HG02623 (cell line): Measurements from ENCODE around the gene DGUOK.
A peak's percentile ranks its signal among the peaks of the same experiment; 100 is the strongest.

Experiments used
- ATAC-seq: cut with Tn5 transposase; IDR thresholded peaks from one replicate; pipeline ENCODE4 v1.9.1; 2021; ENCODE audit warnings: moderate library complexity; ENCODE audit not compliant: unreplicated experiment

DGUOK gene

GRCh38 chr2:73977466-73977865 lies 50.8 kb downstream of the DGUOK start:
- no peak for ATAC-seq

DNA sequence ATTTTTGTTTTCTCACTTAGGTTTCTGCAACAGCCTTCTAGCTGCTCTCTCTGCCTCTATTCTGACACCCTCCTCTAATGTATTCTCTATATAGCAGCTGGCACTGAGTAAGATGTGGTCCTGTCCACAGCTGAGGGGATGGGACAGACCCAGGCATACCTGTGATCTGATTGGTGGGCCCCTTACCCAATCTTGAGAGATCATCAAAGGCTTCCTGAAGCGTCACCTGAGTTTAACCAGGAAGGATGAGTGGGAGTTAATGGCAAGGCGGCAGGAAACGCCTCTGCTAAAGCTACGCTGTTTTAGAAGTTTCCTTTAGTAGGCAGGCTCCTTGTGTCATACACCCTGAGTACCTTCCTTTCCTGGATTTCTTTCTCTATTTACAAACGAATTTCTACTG lies 52.3 kb downstream of the DGUOK start:
- ATAC-seq: no peak

GRCh38 chr2:73979686-73980085 lies 53.0 kb downstream of the DGUOK start:
- ATAC-seq: no peak

- no peak for ATAC-seq
Measured at GRCh38 chr2:73980566-73980965, 53.9 kb downstream of the DGUOK start.

DNA sequence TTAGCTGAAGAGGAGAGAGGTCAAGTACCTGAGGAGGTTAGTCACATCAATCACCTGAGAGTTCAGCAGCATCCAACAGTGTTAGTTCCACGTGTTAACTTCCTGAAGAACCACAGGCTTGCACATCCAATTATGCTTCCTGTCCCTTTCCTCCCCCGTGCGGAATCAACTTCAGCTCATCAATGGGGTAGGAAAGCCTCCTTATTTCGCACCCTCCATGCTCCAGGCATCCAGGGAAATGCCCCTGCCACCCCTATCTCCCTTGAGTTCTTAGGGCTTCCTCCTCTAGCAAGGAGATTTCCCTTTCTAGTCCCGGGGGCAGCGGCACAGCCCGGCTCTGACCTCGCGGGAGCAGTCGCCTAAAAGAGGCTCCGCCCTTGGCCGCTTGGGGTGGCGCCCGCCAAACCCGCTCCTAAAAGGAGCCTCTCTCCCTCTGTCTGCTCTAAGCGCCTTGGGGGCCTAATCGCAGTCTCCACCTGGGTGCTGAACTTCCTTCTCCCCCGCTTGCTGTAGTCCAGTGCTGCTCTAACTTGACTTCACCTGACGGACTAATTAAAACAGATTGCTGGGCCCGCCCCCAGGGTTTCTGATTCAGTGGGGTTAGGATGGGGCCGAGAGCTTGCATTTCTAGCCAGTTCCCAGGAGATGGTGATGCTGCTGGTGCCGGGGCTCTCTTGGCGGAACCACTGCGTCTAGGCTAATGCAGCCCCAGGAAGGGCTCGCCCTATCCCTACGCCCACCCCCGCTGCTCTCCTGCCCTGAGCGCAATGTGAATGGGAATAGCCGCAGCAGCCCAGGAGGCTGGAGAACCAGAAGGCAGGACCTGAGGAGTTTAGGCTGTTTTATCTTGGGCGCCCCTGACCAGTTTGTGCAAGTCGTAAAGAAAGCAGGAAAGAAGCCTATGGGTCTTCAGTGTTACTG lies 54.7 kb downstream of the DGUOK start:
- no peak for ATAC-seq

- ATAC-seq: no peak
Measured at GRCh38 chr2:73982140-73982617, 55.5 kb downstream of the DGUOK start.

DNA sequence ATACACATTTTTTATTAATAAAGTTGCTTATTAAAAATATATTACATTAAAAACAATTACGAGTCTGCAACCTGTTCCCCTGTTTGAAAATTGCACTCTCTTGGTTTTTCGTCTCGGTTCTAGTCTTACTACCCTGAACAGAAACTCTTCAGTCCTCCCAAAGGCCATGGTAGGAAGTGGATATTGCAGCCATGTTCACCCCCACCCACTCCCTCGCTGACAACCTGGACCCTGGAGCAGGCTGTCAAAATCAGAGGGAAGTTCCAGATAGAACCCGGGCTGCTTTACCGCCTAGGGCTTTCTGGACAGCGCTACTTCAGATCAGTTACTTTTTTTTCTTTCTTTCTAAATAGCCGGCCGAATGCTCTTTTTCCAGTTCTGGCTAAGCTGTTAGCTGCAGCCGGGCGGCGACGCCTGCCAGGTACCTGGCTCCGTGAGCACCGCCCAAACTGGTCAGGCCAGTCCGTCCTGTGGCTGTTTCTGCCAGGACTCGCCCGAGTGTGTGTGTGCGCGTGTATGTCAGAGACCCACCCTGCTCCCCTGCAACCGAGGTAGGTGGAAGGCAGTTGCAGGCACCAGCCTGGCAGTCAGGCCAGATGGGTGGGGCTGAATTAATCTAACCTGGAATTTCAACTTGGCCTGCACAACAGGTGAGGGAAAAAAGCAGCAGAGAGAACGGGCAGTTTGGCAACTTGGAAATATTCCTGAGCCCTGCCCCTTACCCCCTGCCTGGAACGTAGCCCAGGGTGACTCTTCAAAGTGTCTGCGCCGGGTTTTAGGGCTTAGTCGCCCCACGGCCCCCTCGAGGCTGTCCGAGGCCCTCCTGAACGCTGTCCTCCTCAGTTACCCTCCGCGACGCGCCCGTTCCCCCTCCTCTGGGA lies 56.9 kb downstream of the DGUOK start:
- no peak for ATAC-seq

- ATAC-seq: peak; percentile 38
Measured at GRCh38 chr2:73984203-73984921, 57.7 kb downstream of the DGUOK start, which contains the start of gene TET3. Gene TET3, plus strand, starts transcription at chr2:73984910. Its CDS starts 1,494 bp downstream, at chr2:73986404.

DNA sequence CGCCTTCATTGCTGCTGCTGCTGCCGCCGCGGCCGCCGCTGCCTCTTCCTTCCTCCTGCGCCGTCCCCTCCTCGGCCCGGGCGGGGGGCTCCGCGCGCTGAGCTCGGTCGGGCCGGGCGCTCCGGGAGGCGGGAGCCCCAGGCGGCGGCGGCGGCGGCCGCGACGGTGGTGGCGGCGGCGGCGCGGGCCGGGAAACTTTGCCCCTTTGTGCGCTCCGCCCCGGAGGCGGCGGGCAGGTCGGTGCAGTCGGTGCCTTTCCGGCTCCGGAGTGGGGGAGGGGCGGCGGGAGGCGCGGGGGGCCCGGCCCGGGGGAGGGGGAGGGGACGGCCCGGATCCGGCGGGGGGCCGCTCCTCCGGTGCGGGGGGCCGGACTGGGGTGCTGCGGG lies 58.2 kb downstream of the DGUOK start:
- peak; percentile 16 for ATAC-seq

- ATAC-seq: peak; percentile 30
Measured at GRCh38 chr2:73985308-73986084, 58.8 kb downstream of the DGUOK start.

- ATAC-seq: no peak
Measured at GRCh38 chr2:73986085-73986681, 59.5 kb downstream of the DGUOK start.

GRCh38 chr2:73987109-73987947 lies 60.6 kb downstream of the DGUOK start:
- ATAC-seq: no peak

- ATAC-seq: no peak
Measured at GRCh38 chr2:73987948-73988700, 61.4 kb downstream of the DGUOK start.

DNA sequence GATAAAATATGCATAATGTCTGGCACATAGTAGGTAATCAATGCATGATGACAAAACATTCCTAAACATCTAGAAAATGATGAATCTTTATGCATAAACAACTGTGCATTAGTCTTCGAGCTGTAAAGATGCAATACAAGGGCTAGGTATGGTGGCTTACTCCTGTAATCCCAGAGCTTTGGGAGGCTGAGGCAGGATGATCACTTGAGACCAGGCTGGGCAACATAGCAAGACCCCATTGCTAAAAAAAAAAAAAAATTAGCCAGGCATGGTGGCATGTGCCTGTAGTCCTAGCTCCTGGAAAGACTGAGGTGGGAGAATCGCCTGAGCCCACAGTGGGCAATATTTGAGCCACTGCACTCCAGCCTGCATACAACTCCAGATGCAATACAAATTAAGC lies 63.3 kb downstream of the DGUOK start:
- ATAC-seq: no peak

- no peak for ATAC-seq
Measured at GRCh38 chr2:73990531-73990930, 63.9 kb downstream of the DGUOK start.

- no peak for ATAC-seq
Measured at GRCh38 chr2:73992036-73992435, 65.4 kb downstream of the DGUOK start.

GRCh38 chr2:73993376-73993775 lies 66.7 kb downstream of the DGUOK start:
- no peak for ATAC-seq

GRCh38 chr2:73993778-73994177 lies 67.1 kb downstream of the DGUOK start:
- ATAC-seq: no peak
